ENCODE data around the gene TLNRD1. TPM values are rescaled to one million over a fixed set of nuclear protein-coding genes. Genes with fewer than 3 reads are reported as not detected.

TLNRD1 gene
- total RNA-seq, 4 donors from 2014 or later: 1.9 to 8.1 (median 3.3) TPM

GRCh38 chr15:81011593-81011992, 10.9 kb downstream of the TLNRD1 start:
- intact Hi-C loops (cut with DNase I; ENCODE audit: low total_unique reads) (no loop called here), in situ Hi-C loops (cut with MboI; ENCODE audit: low sequenced_read_pairs in 4 of 4) (no loop called here)
- Histone ChIP-seq H3K27ac (no peak overlapping the region), H3K36me3 (no peaks in the 10 kb centered on the region), H3K9me3 (no peaks in the 10 kb centered on the region), H3K4me1 (no peaks in the 10 kb centered on the region), H3K4me3 (no peak overlapping the region), H3K27me3 (no peaks in the 10 kb centered on the region)
- DNase-seq: no peak
- TF ChIP-seq, protein P1, sequence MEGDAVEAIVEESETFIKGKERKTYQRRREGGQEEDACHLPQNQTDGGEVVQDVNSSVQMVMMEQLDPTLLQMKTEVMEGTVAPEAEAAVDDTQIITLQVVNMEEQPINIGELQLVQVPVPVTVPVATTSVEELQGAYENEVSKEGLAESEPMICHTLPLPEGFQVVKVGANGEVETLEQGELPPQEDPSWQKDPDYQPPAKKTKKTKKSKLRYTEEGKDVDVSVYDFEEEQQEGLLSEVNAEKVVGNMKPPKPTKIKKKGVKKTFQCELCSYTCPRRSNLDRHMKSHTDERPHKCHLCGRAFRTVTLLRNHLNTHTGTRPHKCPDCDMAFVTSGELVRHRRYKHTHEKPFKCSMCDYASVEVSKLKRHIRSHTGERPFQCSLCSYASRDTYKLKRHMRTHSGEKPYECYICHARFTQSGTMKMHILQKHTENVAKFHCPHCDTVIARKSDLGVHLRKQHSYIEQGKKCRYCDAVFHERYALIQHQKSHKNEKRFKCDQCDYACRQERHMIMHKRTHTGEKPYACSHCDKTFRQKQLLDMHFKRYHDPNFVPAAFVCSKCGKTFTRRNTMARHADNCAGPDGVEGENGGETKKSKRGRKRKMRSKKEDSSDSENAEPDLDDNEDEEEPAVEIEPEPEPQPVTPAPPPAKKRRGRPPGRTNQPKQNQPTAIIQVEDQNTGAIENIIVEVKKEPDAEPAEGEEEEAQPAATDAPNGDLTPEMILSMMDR (IDR thresholded peaks at IDR 0.05 in 4 of 5, conservative IDR thresholded peaks at IDR 0.05 in 1 of 5): no peak
- TF ChIP-seq POLR2A (IDR thresholded peaks at IDR 0.05): no peak
- ATAC-seq: no peak

GRCh38 chr15:81012588-81012987, 11.9 kb downstream of the TLNRD1 start:
- TF ChIP-seq POLR2A (IDR thresholded peaks at IDR 0.05): no peak
- TF ChIP-seq, protein P1 (IDR thresholded peaks at IDR 0.05 in 4 of 5, conservative IDR thresholded peaks at IDR 0.05 in 1 of 5): no peak
- intact Hi-C loops (cut with DNase I; ENCODE audit: low total_unique reads): no loop called here
- Histone ChIP-seq H3K27me3 (no peaks in the 10 kb centered on the region), H3K4me1 (no peaks in the 10 kb centered on the region), H3K27ac (no peak overlapping the region), H3K4me3 (no peak overlapping the region), H3K36me3 (no peaks in the 10 kb centered on the region), H3K9me3 (no peaks in the 10 kb centered on the region)
- ATAC-seq (no peak), DNase-seq (no peak)
- in situ Hi-C loops (cut with MboI; ENCODE audit: low sequenced_read_pairs in 4 of 4): no loop called here

GRCh38 chr15:81013396-81013929, 12.7 kb downstream of the TLNRD1 start:
- no peaks in the 10 kb centered on the region for H3K27me3 ChIP-seq
- in situ Hi-C loops (cut with MboI; ENCODE audit: low sequenced_read_pairs in 4 of 4): no loop called here
- no peak for TF ChIP-seq POLR2A (IDR thresholded peaks at IDR 0.05)
- TF ChIP-seq, protein P1 (IDR thresholded peaks at IDR 0.05 in 4 of 5, conservative IDR thresholded peaks at IDR 0.05 in 1 of 5): no peak
- no peaks in the 10 kb centered on the region for H3K9me3 ChIP-seq
- intact Hi-C loops (cut with DNase I; ENCODE audit: low total_unique reads): no loop called here
- DNase-seq (no peak), ATAC-seq (no peak)
- no peaks in the 10 kb centered on the region for H3K36me3 ChIP-seq
- H3K27ac ChIP-seq: no peak overlapping the region
- H3K4me1 ChIP-seq: no peaks in the 10 kb centered on the region
- no peak overlapping the region for H3K4me3 ChIP-seq

DNA sequence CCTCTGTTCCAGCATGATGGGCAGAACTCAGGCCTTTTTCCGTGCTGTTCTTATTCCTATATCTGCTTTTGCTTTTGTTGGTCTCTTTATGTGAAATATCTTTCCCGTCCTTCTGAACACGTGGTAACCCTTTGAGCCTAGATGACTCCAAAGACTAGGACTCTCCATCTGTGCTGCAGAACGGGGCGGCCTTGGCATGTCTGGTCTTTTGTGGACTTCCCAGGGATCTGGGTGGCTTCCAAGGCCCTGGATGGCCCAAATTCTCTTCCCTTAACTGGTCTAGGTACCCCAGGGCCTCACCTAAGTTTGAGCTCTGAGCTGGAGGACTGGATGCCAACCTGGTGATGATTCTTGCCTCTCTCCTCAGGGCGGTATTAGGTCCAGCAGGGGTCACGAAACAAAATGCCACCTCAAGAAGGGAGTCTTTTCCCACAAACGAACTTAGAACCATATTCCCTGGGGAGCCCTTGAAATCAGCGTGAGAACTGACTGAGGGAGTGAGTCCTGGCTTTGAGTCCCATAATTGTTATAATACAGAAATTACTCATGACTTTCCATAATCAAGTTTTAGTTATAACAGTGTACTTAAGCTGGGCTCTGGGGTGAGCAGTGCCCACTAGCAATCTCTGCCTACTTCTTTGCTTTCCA, 13.8 kb downstream of the TLNRD1 start:
- H3K4me1 ChIP-seq: no peaks in the 10 kb centered on the region
- TF ChIP-seq, protein P1 (IDR thresholded peaks at IDR 0.05 in 4 of 5, conservative IDR thresholded peaks at IDR 0.05 in 1 of 5): no peak
- no peak for TF ChIP-seq POLR2A (IDR thresholded peaks at IDR 0.05)
- H3K4me3 ChIP-seq: no peak overlapping the region
- no peaks in the 10 kb centered on the region for H3K9me3 ChIP-seq
- ATAC-seq (no peak), DNase-seq (no peak)
- in situ Hi-C loops (cut with MboI; ENCODE audit: low sequenced_read_pairs in 4 of 4) (no loop called here), intact Hi-C loops (cut with DNase I; ENCODE audit: low total_unique reads) (no loop called here)
- no peak overlapping the region for H3K27ac ChIP-seq
- no peaks in the 10 kb centered on the region for H3K27me3 ChIP-seq
- no peaks in the 10 kb centered on the region for H3K36me3 ChIP-seq

All from gastrocnemius medialis (tissue), 4 donors.